ENCODE data around the gene NTM.

GRCh38 chr11:132315696-132316095 lies 945.3 kb downstream of the NTM start:
- TF ChIP-seq CTCF (IDR thresholded peaks at IDR 0.05; ENCODE audit: poor library complexity) (no peak), EZH2phosphoT487 (IDR thresholded peaks at IDR 0.05; ENCODE audit: low read depth, severe bottlenecking, unreplicated experiment) (no peak)

Measured in hepatocyte (in vitro differentiated cells).